Measurements from ENCODE around the gene PCSK9. TPM values are rescaled to one million over a fixed set of nuclear protein-coding genes. Genes with fewer than 3 reads are reported as not detected.

Gene PCSK9
- total and polyA plus RNA-seq, 11 donors, result 0.04 to 0.45 TPM; not detected in 9

DNA sequence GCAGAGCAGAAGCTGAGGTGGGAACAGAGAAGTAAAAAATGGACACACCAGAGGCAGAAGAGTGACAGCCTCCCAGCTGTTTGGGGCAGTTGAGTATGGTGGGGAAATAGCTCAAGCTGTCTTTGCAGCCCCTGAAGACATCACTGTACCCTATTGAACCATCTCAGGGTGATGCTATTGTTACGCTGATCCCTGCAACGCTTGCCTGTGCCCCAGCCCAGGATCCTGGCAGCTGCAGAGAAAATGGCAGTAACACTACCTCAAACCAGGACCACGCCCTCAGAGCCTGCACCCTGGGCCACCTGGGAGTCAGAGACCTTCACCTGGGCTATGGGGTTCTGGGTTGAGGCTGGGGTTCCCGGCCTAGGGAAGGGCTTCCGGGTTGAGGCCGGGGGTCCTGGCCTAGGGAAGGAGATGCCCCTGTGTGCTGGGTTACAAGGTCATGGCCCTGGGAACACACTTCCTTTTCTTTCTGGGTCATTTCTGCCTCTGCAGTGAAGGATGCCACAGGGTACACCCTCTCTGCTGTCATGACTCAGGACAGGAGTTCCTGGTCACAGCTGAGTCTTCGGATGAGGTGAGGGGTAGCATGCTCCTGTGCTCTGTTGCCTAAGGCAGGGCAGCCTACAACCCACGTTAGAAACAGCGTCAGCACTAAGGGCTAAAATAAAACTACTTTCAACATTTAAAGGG lies 29.0 kb upstream of the PCSK9 start:
- no peak for DNase-seq
- Histone ChIP-seq H3K4me1 (no peaks in the 10 kb centered on the region), H3K4me3 (no peak overlapping the region), H3K9me3 (no peaks in the 10 kb centered on the region), H3K36me3 (no peaks in the 10 kb centered on the region), H3K27me3 (peaks cover 0 to 6% (median 0%) of the 10 kb centered on the region in 9 donors), H3K27ac (no peak overlapping the region)
- WGBS, 4 donors, result 86 to 92% (median 89%) methylated on average over 9 of the region's 9 CpGs
- intact Hi-C loops (cut with DNase I), result no loop called here
- ATAC-seq, result no peak
- no peak for TF ChIP-seq POLR2A (IDR thresholded peaks at IDR 0.05)
- TF ChIP-seq, protein P1, sequence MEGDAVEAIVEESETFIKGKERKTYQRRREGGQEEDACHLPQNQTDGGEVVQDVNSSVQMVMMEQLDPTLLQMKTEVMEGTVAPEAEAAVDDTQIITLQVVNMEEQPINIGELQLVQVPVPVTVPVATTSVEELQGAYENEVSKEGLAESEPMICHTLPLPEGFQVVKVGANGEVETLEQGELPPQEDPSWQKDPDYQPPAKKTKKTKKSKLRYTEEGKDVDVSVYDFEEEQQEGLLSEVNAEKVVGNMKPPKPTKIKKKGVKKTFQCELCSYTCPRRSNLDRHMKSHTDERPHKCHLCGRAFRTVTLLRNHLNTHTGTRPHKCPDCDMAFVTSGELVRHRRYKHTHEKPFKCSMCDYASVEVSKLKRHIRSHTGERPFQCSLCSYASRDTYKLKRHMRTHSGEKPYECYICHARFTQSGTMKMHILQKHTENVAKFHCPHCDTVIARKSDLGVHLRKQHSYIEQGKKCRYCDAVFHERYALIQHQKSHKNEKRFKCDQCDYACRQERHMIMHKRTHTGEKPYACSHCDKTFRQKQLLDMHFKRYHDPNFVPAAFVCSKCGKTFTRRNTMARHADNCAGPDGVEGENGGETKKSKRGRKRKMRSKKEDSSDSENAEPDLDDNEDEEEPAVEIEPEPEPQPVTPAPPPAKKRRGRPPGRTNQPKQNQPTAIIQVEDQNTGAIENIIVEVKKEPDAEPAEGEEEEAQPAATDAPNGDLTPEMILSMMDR (IDR thresholded peaks at IDR 0.05), result no peak

GRCh38 chr1:55010887-55011217 lies 28.5 kb upstream of the PCSK9 start:
- H3K36me3 ChIP-seq, result no peaks in the 10 kb centered on the region
- H3K9me3 ChIP-seq, result no peaks in the 10 kb centered on the region
- TF ChIP-seq POLR2A (IDR thresholded peaks at IDR 0.05), result no peak
- TF ChIP-seq, protein P1 (IDR thresholded peaks at IDR 0.05), result no peak
- H3K4me3 ChIP-seq, result no peak overlapping the region
- peaks cover 0 to 11% (median 0%) of the 10 kb centered on the region in 9 donors for H3K27me3 ChIP-seq
- intact Hi-C loops (cut with DNase I), result no loop called here
- DNase-seq (no peak), ATAC-seq (no peak)
- 84 to 93% (median 90%) methylated on average over 7 of the region's 7 CpGs for WGBS, 4 donors
- no peaks in the 10 kb centered on the region for H3K4me1 ChIP-seq
- H3K27ac ChIP-seq, result no peak overlapping the region

DNA sequence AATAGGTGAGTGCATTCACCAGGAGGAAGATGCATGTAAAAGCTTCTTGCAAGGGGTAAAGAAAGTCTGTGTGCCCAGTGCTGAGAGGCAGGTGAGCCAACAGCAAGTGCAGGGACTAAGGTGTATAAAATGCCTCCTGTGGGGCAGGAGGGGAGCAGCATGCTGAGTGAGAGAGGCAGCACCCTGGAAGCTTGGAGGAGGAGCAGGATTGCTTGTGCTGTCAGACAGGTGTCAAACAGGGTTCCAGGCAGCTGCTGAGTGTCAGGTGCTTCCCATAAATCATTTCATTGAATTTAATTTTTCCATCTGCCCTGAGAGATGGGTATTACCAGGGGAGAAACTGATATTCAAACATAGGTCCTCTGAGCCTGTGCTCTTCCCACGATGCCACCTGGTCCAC lies 26.7 kb upstream of the PCSK9 start:
- no peak for ATAC-seq
- peaks cover 0 to 13% (median 0%) of the 10 kb centered on the region in 9 donors for H3K27me3 ChIP-seq
- TF ChIP-seq, protein P1 (IDR thresholded peaks at IDR 0.05), result no peak
- no peak for TF ChIP-seq POLR2A (IDR thresholded peaks at IDR 0.05)
- DNase-seq, result no peak
- no peak overlapping the region for H3K4me3 ChIP-seq
- no peak overlapping the region for H3K27ac ChIP-seq
- H3K9me3 ChIP-seq, result no peaks in the 10 kb centered on the region
- no peaks in the 10 kb centered on the region for H3K4me1 ChIP-seq
- 89 to 100% (median 90%) methylated on average over 1 of the region's 1 CpG for WGBS, 4 donors
- intact Hi-C loops (cut with DNase I), result no loop called here
- no peaks in the 10 kb centered on the region for H3K36me3 ChIP-seq

GRCh38 chr1:55015123-55015522 lies 24.2 kb upstream of the PCSK9 start:
- intact Hi-C loops (cut with DNase I), result no loop called here
- 69 to 86% (median 79%) methylated on average over 4 to 5 of the region's 5 CpGs for WGBS, 4 donors
- TF ChIP-seq, protein P1 (IDR thresholded peaks at IDR 0.05), result no peak
- no peak for TF ChIP-seq POLR2A (IDR thresholded peaks at IDR 0.05)
- Histone ChIP-seq H3K9me3 (no peaks in the 10 kb centered on the region), H3K4me1 (no peaks in the 10 kb centered on the region), H3K27ac (no peak overlapping the region), H3K36me3 (no peaks in the 10 kb centered on the region), H3K27me3 (peaks cover 0 to 28% (median 0%) of the 10 kb centered on the region in 9 donors), H3K4me3 (no peak overlapping the region)
- DNase-seq (no peak), ATAC-seq (no peak)

Measured in heart left ventricle (tissue), 16 donors.